Measurements from ENCODE around the gene PARD3.

GRCh38 chr10:34606890-34607289, 208.2 kb downstream of the PARD3 start:
- TF ChIP-seq CTCF (conservative IDR thresholded peaks at IDR 0.05) (no peak), EZH2 (IDR thresholded peaks at IDR 0.05; ENCODE audit: low read depth) (no peak)
